SK-N-SH (cell line): Measurements from ENCODE around the gene ORM1. TPM values are rescaled to one million over a fixed set of nuclear protein-coding genes. Genes with fewer than 3 reads are reported as not detected.

Source experiments
- CTCF ChIA-PET: fragments of 300-600, 350-600 bp; formaldehyde crosslinking; extraction: SDS; loops from one replicate; lab custom pipeline; 2021; lab: Yijun Ruan, JAX
- POLR2A ChIA-PET: fragments of 350-600 bp; sonication (Branson Sonifier 250); formaldehyde crosslinking; extraction: SDS; loops from one replicate; lab custom pipeline; 2020; ENCODE audit warnings: antibody characterized with exemption, inconsistent platforms; lab: Yijun Ruan, JAX
- DNase-seq: peaks from one replicate; pipeline ENCODE4 v3.0.0; 2012
- H2AFZ ChIP-seq: fragments of 200-600 bp; sonication (generic); 2 replicates; pipeline ENCODE4 v1.8.1; 2016; ENCODE audit warnings: antibody characterized with exemption, mild to moderate bottlenecking, low read depth
- H3F3A ChIP-seq: fragments of 200-600 bp; sonication (generic); replicated peaks from 2 replicates; pipeline ENCODE3; 2016; ENCODE audit warnings: antibody characterized with exemption, mild to moderate bottlenecking; ENCODE audit not compliant: insufficient read depth
- H3K27ac ChIP-seq, 2 experiments: fragments of 200-500 bp in 1 of 2; fragments of 200-600 bp in 1 of 2; sonication (Bioruptor generic) in 1 of 2; sonication (generic), shearing (Covaris generic) in 1 of 2; 2 replicates each; pipeline versions ENCODE4 v1.5.1 to v1.6.1; 2014 to 2016; ENCODE audit warnings: low read depth in 2 of 2, inconsistent platforms in 1 of 2, low read length in 1 of 2, mild to moderate bottlenecking in 1 of 2, mixed read lengths in 1 of 2
- H3K27me3 ChIP-seq: fragments of 200-600 bp; sonication (generic), shearing (Covaris generic); 2 replicates; pipeline ENCODE4 v1.6.1; 2016; ENCODE audit warnings: mixed run types; ENCODE audit not compliant: insufficient read depth
- H3K36me3 ChIP-seq, 2 experiments: fragments of 200-500 bp in 1 of 2; fragments of 200-600 bp in 1 of 2; sonication (Bioruptor generic) in 1 of 2; sonication (generic) in 1 of 2; replicated peaks in 1 of 2; 2 replicates each; pipeline versions ENCODE3 to v1.5.1; 2014 to 2016; ENCODE audit warnings: low read length in 1 of 2, mild to moderate bottlenecking in 1 of 2; ENCODE audit not compliant: insufficient read depth in 2 of 2, control insufficient read depth in 1 of 2
- H3K4me1 ChIP-seq, 2 experiments: fragments of 200-500 bp in 1 of 2; fragments of 200-600 bp in 1 of 2; sonication (Bioruptor generic) in 1 of 2; sonication (generic), shearing (Covaris generic) in 1 of 2; 2 replicates each; pipeline versions ENCODE4 v1.5.1 to v1.6.1; 2014 to 2016; ENCODE audit warnings: low read depth in 1 of 2, low read length in 1 of 2, mixed run types in 1 of 2; ENCODE audit not compliant: insufficient read depth in 2 of 2, control insufficient read depth in 1 of 2
- H3K4me2 ChIP-seq: fragments of 200-600 bp; sonication (generic), shearing (Covaris generic); 2 replicates; pipeline ENCODE4 v1.6.1; 2017; ENCODE audit warnings: mixed run types
- H3K4me3 ChIP-seq, 2 experiments: fragments of 200-500 bp in 1 of 2; fragments of 200-600 bp in 1 of 2; sonication (Bioruptor generic) in 1 of 2; sonication (generic), shearing (Covaris generic) in 1 of 2; 2 replicates each; pipeline versions ENCODE4 v1.5.1 to v1.8.1; 2014 to 2016; ENCODE audit warnings: low read depth in 2 of 2, inconsistent platforms in 1 of 2, low read length in 1 of 2, mild to moderate bottlenecking in 1 of 2, mixed read lengths in 1 of 2, moderate library complexity in 1 of 2
- H3K79me2 ChIP-seq: fragments of 200-600 bp; sonication (generic); 2 replicates; pipeline ENCODE4 v1.8.1; 2017; ENCODE audit warnings: mild to moderate bottlenecking; ENCODE audit not compliant: insufficient read depth
- H3K9ac ChIP-seq: fragments of 200-600 bp; sonication (generic); 2 replicates; pipeline ENCODE4 v1.6.1; 2017; ENCODE audit warnings: mixed run types
- H3K9me2 ChIP-seq: fragments of 200-600 bp; sonication (generic); 2 replicates; pipeline ENCODE4 v1.6.1; 2017; ENCODE audit warnings: mixed run types
- H3K9me3 ChIP-seq: fragments of 200-600 bp; sonication (generic); 2 replicates; pipeline ENCODE4 v1.6.1; 2017; ENCODE audit warnings: mixed run types, mild to moderate bottlenecking, moderate library complexity
- H4K20me1 ChIP-seq: fragments of 200-600 bp; sonication (generic); 2 replicates; pipeline ENCODE4 v1.6.1; 2017; ENCODE audit warnings: mild to moderate bottlenecking, mixed run types; ENCODE audit not compliant: insufficient read depth
- CTCF ChIP-seq: fragments of 200-600 bp; sonication (generic); IDR thresholded peaks from 2 replicates; pipeline ENCODE4 v1.6.1; 2017; ENCODE audit warnings: antibody characterized with exemption, mild to moderate bottlenecking, moderate library complexity
- EP300 ChIP-seq, 2 experiments: IDR thresholded peaks; 2 replicates each; pipeline versions ENCODE4 v1.4.0 to v1.6.1; 2012; ENCODE audit warnings: borderline replicate concordance in 1 of 2, low read depth in 1 of 2, low read length in 1 of 2
- GATA2 ChIP-seq: sonication (generic); formaldehyde crosslinking; IDR thresholded peaks from 2 replicates; pipeline ENCODE4 v1.5.0; 2020; ENCODE audit warnings: mild to moderate bottlenecking, missing genetic modification reagents
- RAD21 ChIP-seq: IDR thresholded peaks from 2 replicates; pipeline ENCODE4 v1.6.1; 2012; ENCODE audit warnings: mild to moderate bottlenecking, low read length
- RFX5 ChIP-seq: IDR thresholded peaks from 2 replicates; pipeline ENCODE4 v1.6.1; 2012; ENCODE audit warnings: mild to moderate bottlenecking, improper control_type of control experiment, low read length
- SMC3 ChIP-seq: IDR thresholded peaks from 2 replicates; pipeline ENCODE4 v1.6.1; 2012; ENCODE audit warnings: low read depth, low read length, improper control_type of control experiment
- TCF12 ChIP-seq: IDR thresholded peaks from 2 replicates; pipeline ENCODE4 v1.4.0; 2012
- YY1 ChIP-seq: IDR thresholded peaks from 2 replicates; pipeline ENCODE4 v1.4.0; 2012; ENCODE audit warnings: low read depth, mild to moderate bottlenecking
- WGBS: methylation state at CpG from one replicate; pipeline ENCODE4 v1.1.6; 2017; ENCODE audit warnings: low lambda C conversion rate; 5-methylcytosine and 5-hydroxymethylcytosine counted together
- polyA plus RNA-seq, 3 experiments: library from polyadenylated mRNA; depleted of rRNA; stranded (reverse); fragments of >200 nt; gene quantifications; 2 replicates each; pipeline ENCODE4 v1.2.3, GENCODE V29; 2012
- TF ChIP-seq, protein P1 (sequence below): IDR thresholded peaks from 2 replicates; pipeline ENCODE4 v1.4.0; 2012; ENCODE audit warnings: low read depth
- TF ChIP-seq, protein P2 (sequence below): fragments of 150-350 bp; IDR thresholded peaks from 2 replicates; pipeline ENCODE4 v1.6.1; 2017; ENCODE audit warnings: antibody characterized with exemption, low read length, low read depth, borderline replicate concordance
- TF ChIP-seq, protein P3 (sequence below): IDR thresholded peaks from 2 replicates; pipeline ENCODE4 v1.6.1; 2012; ENCODE audit warnings: mild to moderate bottlenecking, low read depth, low read length, moderate library complexity

Gene ORM1
- polyA plus RNA-seq, 1 of the 3 experiments (the other 2 are of a cell fraction): not detected

DNA sequence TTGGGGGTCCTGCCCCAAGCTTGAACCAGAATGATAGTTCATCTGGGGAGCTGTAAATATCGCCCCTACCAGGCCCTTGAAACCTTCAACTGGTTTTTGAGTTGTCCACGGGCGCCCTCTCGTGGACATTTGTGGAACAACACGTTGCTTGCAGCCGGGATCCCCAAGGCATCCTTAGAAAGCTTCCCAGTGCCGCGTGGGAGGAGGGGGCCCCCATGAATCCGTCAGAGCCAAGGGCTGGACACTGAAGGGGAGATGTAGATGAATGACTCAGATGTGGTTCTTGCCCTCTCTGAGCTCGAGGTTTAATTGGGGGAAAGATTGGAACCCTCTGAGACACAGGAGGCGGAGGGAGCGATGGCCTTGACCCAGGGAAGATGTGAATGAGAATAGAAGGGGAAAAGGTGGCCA, 31.8 kb upstream of the ORM1 start:
- ChIA-PET POLR2A (no interaction called here), CTCF (interaction anchor here (0.6 to 17.8 kb wide), 76 partner anchors 9 to 635 kb away, joined by 3 to 269 read pairs (median 6); partner anchors contain the start of genes AMBP, COL27A1 and KIF12)
- Histone ChIP-seq H2AFZ (no peak overlapping the region), H3K27me3 (no peaks in the 10 kb centered on the region), H3K79me2 (no peaks in the 10 kb centered on the region), H3K4me1 (peaks cover 12 to 17% of the 10 kb centered on the region in 2 experiments; a peak in 2 of 4 replicates), H3K27ac (no peak overlapping the region), H3F3A (peaks cover 4% of the 10 kb centered on the region), H3K9me3 (peaks cover 10% of the 10 kb centered on the region; the same call in 1 of the 2 replicates), H3K4me2 (no peak overlapping the region), H3K4me3 (peak overlapping the region in 1 of 2 experiments; percentile 42; a peak in 1 of 4 replicates), H3K36me3 (peaks cover 10 to 40% of the 10 kb centered on the region in 2 experiments), H3K9me2 (no peaks in the 10 kb centered on the region), H4K20me1 (no peaks in the 10 kb centered on the region), H3K9ac (no peak overlapping the region)
- WGBS: 17% methylated on average over 12 of the region's 12 CpGs
- peak; percentile 81 for DNase-seq
- TF ChIP-seq CTCF: peak; percentile 88
- TF ChIP-seq TCF12: no peak
- TF ChIP-seq, protein P1, sequence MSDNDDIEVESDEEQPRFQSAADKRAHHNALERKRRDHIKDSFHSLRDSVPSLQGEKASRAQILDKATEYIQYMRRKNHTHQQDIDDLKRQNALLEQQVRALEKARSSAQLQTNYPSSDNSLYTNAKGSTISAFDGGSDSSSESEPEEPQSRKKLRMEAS: peak; percentile 61; the same call in 1 of the 2 replicates
- no peak for TF ChIP-seq EP300 (IDR thresholded peaks at IDR 0.05; ENCODE audit: borderline replicate concordance in 1 of 2, low read depth in 1 of 2, low read length in 1 of 2)
- TF ChIP-seq SMC3: peak; percentile 91
- TF ChIP-seq, protein P2, sequence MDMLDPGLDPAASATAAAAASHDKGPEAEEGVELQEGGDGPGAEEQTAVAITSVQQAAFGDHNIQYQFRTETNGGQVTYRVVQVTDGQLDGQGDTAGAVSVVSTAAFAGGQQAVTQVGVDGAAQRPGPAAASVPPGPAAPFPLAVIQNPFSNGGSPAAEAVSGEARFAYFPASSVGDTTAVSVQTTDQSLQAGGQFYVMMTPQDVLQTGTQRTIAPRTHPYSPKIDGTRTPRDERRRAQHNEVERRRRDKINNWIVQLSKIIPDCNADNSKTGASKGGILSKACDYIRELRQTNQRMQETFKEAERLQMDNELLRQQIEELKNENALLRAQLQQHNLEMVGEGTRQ: no peak
- TF ChIP-seq, protein P3, sequence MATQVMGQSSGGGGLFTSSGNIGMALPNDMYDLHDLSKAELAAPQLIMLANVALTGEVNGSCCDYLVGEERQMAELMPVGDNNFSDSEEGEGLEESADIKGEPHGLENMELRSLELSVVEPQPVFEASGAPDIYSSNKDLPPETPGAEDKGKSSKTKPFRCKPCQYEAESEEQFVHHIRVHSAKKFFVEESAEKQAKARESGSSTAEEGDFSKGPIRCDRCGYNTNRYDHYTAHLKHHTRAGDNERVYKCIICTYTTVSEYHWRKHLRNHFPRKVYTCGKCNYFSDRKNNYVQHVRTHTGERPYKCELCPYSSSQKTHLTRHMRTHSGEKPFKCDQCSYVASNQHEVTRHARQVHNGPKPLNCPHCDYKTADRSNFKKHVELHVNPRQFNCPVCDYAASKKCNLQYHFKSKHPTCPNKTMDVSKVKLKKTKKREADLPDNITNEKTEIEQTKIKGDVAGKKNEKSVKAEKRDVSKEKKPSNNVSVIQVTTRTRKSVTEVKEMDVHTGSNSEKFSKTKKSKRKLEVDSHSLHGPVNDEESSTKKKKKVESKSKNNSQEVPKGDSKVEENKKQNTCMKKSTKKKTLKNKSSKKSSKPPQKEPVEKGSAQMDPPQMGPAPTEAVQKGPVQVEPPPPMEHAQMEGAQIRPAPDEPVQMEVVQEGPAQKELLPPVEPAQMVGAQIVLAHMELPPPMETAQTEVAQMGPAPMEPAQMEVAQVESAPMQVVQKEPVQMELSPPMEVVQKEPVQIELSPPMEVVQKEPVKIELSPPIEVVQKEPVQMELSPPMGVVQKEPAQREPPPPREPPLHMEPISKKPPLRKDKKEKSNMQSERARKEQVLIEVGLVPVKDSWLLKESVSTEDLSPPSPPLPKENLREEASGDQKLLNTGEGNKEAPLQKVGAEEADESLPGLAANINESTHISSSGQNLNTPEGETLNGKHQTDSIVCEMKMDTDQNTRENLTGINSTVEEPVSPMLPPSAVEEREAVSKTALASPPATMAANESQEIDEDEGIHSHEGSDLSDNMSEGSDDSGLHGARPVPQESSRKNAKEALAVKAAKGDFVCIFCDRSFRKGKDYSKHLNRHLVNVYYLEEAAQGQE: no peak
- TF ChIP-seq RAD21: peak; percentile 92
- TF ChIP-seq GATA2: no peak
- TF ChIP-seq YY1: no peak
- no peak for TF ChIP-seq RFX5
